Endodermal cell (in vitro differentiated cells): ENCODE data around the gene DIO1. TPM values are rescaled to one million over a fixed set of nuclear protein-coding genes. Genes with fewer than 3 reads are reported as not detected.
A peak's percentile ranks its signal among the peaks of the same experiment; 100 is the strongest.

Experiments
- DNase-seq: peaks from one replicate; pipeline ENCODE4 v3.0.0-alpha.2; 2017
- H3K27ac ChIP-seq: 2 replicates; pipeline ENCODE4 v1.5.1; 2013; ENCODE audit warnings: mild to moderate bottlenecking, low read depth, low read length, moderate library complexity
- H3K27me3 ChIP-seq: 2 replicates; pipeline ENCODE4 v1.6.1; 2013; ENCODE audit warnings: mild to moderate bottlenecking, low read length, moderate library complexity; ENCODE audit not compliant: insufficient read depth, control insufficient read depth, poor library complexity, severe bottlenecking
- H3K36me3 ChIP-seq: 2 replicates; pipeline ENCODE4 v1.7.0; 2013; ENCODE audit warnings: mild to moderate bottlenecking, low read length, moderate library complexity; ENCODE audit not compliant: control insufficient read depth, insufficient read depth
- H3K4me1 ChIP-seq: one replicate; pipeline ENCODE4 v1.7.0; 2013; ENCODE audit warnings: low read length; ENCODE audit not compliant: control insufficient read depth, insufficient read depth
- H3K4me3 ChIP-seq: 2 replicates; pipeline ENCODE4 v1.5.1; 2013; ENCODE audit warnings: mild to moderate bottlenecking, low read length, moderate library complexity
- H3K9ac ChIP-seq: 2 replicates; pipeline ENCODE4 v1.6.1; 2013; ENCODE audit warnings: mild to moderate bottlenecking, low read length, moderate library complexity; ENCODE audit not compliant: poor library complexity, severe bottlenecking; ENCODE audit errors: extremely low read depth
- H3K9me3 ChIP-seq: 2 replicates; pipeline ENCODE4 v1.6.1; 2013; ENCODE audit warnings: mild to moderate bottlenecking, low read length, moderate library complexity; ENCODE audit not compliant: control insufficient read depth
- H3K27ac Mint-ChIP-seq: 2 replicates; pipeline ENCODE4 v1.8.0; 2020; ENCODE audit warnings: mixed read lengths
- H3K27me3 Mint-ChIP-seq: 2 replicates; pipeline ENCODE4 v1.8.0; 2021; ENCODE audit warnings: mild to moderate bottlenecking, mixed read lengths; ENCODE audit not compliant: insufficient read depth
- H3K36me3 Mint-ChIP-seq: 2 replicates; pipeline ENCODE4 v1.8.0; 2020; ENCODE audit warnings: low read depth, mixed read lengths
- H3K4me1 Mint-ChIP-seq: 2 replicates; pipeline ENCODE4 v1.8.0; 2020; ENCODE audit warnings: mixed read lengths
- H3K4me3 Mint-ChIP-seq: 2 replicates; pipeline ENCODE4 v1.8.0; 2020; ENCODE audit warnings: mild to moderate bottlenecking, moderate library complexity, mixed read lengths
- H3K9me3 Mint-ChIP-seq: 2 replicates; pipeline ENCODE4 v1.8.0; 2020; ENCODE audit warnings: mild to moderate bottlenecking, mixed read lengths
- WGBS, 2 experiments: methylation state at CpG; one replicate each; pipeline versions ENCODE4 v1.1.5 to v1.1.7; 2013; ENCODE audit warnings: missing lambda C conversion rate in 2 of 2, mixed read lengths in 1 of 2; ENCODE audit not compliant: insufficient coverage in 1 of 2, insufficient read length in 1 of 2; 5-methylcytosine and 5-hydroxymethylcytosine counted together
- total RNA-seq, 2 donors: library from RNA; stranded (reverse); fragmentation: NEBNext Ultra II Directional in 1 of 2; extraction: Animal tissue kit (Norgen Biotek cat#: 25700) in 1 of 2; gene quantifications; 2 replicates in 1 of 2; 3 replicates in 1 of 2; pipeline ENCODE4 v1.2.1, GENCODE V29; 2021
- TF ChIP-seq, protein P1 (sequence below): fragments of 200-600 bp; sonication (generic); conservative IDR thresholded peaks from 2 replicates; pipeline ENCODE4 v1.5.0; 2021; ENCODE audit warnings: antibody characterized with exemption, mild to moderate bottlenecking

The DIO1 gene
- total RNA-seq, 2 donors from 2014 or later = not detected

DNA sequence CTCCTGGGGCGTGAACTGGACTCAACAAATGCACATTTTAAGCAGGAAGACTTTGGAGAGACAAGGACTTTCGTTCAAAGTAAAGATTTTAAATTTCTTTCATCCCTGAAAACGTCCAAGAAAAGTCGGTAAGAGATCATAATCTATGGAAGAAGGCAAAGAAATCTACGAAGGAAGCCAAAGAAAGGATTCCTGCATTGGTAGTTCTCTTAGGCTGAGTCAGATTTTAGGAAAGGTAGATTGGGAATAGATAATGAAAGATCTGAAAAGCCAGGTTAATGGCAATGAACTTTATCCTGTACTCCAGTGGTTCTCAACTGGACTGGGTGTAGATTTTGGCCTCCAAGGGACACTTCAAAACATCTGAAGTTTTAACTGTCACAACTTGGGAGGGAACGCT is 49.1 kb downstream of the DIO1 start:
- peaks cover 22% of the 10 kb centered on the region for H3K36me3 ChIP-seq
- TF ChIP-seq, protein P1, sequence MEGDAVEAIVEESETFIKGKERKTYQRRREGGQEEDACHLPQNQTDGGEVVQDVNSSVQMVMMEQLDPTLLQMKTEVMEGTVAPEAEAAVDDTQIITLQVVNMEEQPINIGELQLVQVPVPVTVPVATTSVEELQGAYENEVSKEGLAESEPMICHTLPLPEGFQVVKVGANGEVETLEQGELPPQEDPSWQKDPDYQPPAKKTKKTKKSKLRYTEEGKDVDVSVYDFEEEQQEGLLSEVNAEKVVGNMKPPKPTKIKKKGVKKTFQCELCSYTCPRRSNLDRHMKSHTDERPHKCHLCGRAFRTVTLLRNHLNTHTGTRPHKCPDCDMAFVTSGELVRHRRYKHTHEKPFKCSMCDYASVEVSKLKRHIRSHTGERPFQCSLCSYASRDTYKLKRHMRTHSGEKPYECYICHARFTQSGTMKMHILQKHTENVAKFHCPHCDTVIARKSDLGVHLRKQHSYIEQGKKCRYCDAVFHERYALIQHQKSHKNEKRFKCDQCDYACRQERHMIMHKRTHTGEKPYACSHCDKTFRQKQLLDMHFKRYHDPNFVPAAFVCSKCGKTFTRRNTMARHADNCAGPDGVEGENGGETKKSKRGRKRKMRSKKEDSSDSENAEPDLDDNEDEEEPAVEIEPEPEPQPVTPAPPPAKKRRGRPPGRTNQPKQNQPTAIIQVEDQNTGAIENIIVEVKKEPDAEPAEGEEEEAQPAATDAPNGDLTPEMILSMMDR = no peak
- no peaks in the 10 kb centered on the region for H3K9me3 Mint-ChIP-seq
- H3K9me3 ChIP-seq = no peaks in the 10 kb centered on the region
- DNase-seq = no peak
- no peak overlapping the region for H3K27ac ChIP-seq
- no peak overlapping the region for H3K4me3 Mint-ChIP-seq
- peaks cover 8% of the 10 kb centered on the region for H3K36me3 Mint-ChIP-seq
- H3K4me1 ChIP-seq = peaks cover 9% of the 10 kb centered on the region
- no peaks in the 10 kb centered on the region for H3K27me3 ChIP-seq
- no peak overlapping the region for H3K27ac Mint-ChIP-seq
- 90 to 94% methylated on average over 5 to 6 of the region's 6 CpGs for WGBS, 2 experiments
- no peak overlapping the region for H3K4me3 ChIP-seq
- H3K9ac ChIP-seq = no peak overlapping the region
- peaks cover 21% of the 10 kb centered on the region for H3K4me1 Mint-ChIP-seq
- H3K27me3 Mint-ChIP-seq = no peaks in the 10 kb centered on the region

GRCh38 chr1:53943490-53944043 is 49.6 kb downstream of the DIO1 start:
- TF ChIP-seq, protein P1 = no peak
- Histone ChIP-seq H3K4me1 (peaks cover 11% of the 10 kb centered on the region), H3K9me3 (no peaks in the 10 kb centered on the region), H3K27ac (no peak overlapping the region), H3K27me3 (no peaks in the 10 kb centered on the region), H3K9ac (no peak overlapping the region), H3K36me3 (peaks cover 22% of the 10 kb centered on the region), H3K4me3 (no peak overlapping the region)
- DNase-seq = no peak
- Mint-ChIP-seq H3K4me1 (peaks cover 24% of the 10 kb centered on the region), H3K4me3 (peak overlapping the region; percentile 93), H3K27me3 (no peaks in the 10 kb centered on the region), H3K9me3 (no peaks in the 10 kb centered on the region), H3K36me3 (peaks cover 5% of the 10 kb centered on the region), H3K27ac (no peak overlapping the region)
- WGBS, 2 experiments = 86 to 96% methylated on average over 3 to 14 of the region's 14 CpGs

DNA sequence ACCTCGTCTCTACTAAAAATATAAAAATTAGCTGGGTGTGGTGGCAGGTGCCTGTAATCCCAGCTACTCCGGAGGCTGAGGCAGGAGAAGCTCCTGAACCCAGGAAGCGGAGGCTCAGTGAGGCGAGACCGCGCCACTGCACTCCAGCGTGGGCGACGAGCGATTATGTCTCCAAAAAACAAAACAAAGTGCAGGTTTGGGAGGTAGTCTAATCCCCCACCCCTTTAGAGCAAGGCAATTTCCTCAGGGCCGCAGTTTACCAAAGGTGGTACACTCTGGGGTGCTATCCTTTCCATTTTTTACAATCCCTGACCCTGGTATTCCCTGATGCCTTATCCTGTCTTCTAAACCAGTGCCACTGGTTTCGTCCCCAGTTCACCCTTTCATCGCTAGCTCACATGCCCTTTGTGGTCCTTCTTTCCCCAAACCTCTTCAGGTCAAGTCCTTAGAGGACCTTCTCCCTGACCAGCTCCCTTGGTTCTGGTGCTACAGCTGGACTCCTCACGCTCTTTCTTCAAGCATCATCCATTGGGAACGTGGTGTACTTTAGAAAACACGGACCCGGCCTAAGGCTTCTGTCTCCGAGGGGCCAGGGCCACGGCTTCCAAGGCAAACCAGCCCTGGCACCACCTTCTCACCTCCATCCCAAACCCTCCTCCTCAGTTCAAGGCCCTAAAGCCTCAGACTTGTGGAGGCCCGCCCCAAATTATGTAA is 50.6 kb downstream of the DIO1 start:
- no peak overlapping the region for H3K27ac Mint-ChIP-seq
- no peaks in the 10 kb centered on the region for H3K27me3 ChIP-seq
- H3K4me1 ChIP-seq = peaks cover 11% of the 10 kb centered on the region
- peaks cover 23% of the 10 kb centered on the region for H3K36me3 ChIP-seq
- H3K9me3 ChIP-seq = no peaks in the 10 kb centered on the region
- 83% methylated on average over 16 to 20 of the region's 20 CpGs for WGBS, 2 experiments
- H3K4me3 ChIP-seq = peak overlapping the region; percentile 90
- peak; percentile 67 for DNase-seq
- peaks cover 2% of the 10 kb centered on the region for H3K36me3 Mint-ChIP-seq
- peak overlapping the region; percentile 40 for H3K27ac ChIP-seq
- TF ChIP-seq, protein P1 = no peak
- H3K27me3 Mint-ChIP-seq = no peaks in the 10 kb centered on the region
- H3K4me1 Mint-ChIP-seq = peaks cover 34% of the 10 kb centered on the region
- no peaks in the 10 kb centered on the region for H3K9me3 Mint-ChIP-seq
- peak overlapping the region; percentile 57 for H3K9ac ChIP-seq
- H3K4me3 Mint-ChIP-seq = peak overlapping the region; percentile 93
